GM18505 (cell line): ENCODE data around the gene ZC3H18.

ENCODE experiments used
- ATAC-seq: cut with Tn5 transposase; IDR thresholded peaks from one replicate; pipeline ENCODE4 v1.9.1; 2021; ENCODE audit not compliant: unreplicated experiment
- POLR2A ChIP-seq: IDR thresholded peaks from 4 replicates; pipeline ENCODE4 v1.6.1; 2011; ENCODE audit warnings: borderline replicate concordance; ENCODE audit not compliant: insufficient read depth, insufficient read length; ENCODE audit errors: extremely low read depth

The ZC3H18 gene

DNA sequence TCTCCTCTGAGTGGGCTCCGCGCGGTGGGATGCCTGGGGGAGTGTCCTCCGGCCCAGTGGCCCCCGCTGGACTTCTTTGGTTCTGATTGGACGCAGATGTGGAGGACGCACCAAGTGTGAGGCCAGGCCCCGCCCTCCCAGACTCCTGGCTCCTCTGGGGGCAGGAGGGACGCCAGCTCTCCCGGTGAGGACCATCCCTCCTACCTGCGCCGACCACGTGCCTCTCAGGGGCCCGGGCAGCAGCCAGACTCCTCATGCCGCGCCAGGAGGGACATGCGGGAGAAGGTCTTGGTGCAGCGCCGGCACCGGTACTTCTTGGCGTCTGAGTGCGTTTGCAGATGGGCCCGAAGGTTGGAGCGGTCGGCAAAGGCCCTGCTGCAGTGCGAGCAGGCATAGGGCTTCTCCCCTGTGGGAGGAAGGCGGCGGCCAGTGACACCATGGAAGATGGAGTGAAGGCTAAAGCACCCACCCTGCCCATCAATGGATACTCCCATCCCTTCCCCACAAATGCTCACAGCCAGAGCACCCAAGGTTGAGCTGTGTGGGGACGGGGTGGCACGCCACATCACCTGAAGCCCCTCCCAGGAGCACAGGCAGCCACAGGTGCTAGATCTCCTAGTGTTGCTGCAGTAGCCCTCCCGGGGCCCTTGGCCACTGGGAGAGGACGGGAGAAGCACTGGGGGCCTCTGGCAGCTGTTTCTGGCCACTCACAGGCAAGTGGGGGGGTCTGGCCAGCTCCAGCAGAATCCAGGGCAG lies 108.2 kb downstream of the ZC3H18 start:
- ATAC-seq: no peak
- TF ChIP-seq POLR2A: no peak

DNA sequence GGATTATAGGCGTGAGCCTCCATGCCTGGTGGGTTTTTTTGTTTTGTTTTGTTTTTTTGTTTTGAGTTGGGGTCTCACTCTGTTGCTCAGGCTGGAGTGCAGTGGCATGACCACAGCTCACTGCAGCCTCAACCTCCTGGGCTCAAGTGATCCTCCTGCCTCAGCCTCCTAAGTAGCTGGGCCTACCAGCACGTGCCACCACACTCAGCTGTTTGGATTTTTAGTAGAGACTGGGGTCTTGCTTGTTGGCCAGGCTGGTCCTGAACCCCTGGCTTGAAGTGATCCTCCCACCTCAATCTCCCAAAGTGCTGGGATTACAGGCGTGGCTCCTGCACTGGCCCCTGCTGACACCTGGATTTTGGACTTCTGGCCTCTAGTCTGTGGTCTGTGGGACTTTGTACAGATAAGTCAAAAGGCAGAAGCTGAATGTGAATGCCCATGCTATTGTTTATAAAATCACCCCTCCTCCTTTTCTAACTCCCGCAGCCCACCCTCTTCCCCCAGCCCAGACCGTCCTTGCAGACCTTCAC lies 110.4 kb downstream of the ZC3H18 start:
- no peak for TF ChIP-seq POLR2A
- ATAC-seq: no peak

DNA sequence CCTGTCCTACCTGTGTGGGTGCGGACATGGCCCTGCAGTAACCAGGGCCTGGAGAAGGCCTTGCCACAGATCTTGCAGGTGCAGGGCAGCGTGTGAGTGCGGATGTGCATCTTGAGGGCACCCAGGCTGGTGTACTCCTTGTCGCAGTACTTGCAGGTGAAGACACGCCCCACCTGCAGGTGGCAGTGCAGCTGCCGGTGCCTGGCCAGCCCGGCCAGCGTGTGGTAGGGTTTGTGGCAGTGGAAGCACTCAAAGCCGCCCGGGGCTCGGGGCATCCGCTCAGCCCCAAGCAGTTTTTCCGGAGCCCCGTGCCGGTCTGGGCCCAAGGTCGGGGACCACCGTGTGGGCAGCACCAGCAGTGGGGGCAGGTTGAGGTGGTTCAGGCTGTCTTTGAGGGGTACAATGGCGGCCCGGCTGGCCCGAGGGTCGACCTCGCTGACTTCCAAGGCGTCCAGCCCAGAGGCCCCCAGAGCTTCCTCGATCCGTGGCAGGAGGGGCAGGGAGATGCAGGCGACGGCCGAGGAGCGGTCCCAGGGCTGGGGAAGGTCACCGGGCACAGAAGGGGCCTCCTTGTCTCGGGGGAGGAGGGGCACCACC lies 111.0 kb downstream of the ZC3H18 start:
- TF ChIP-seq POLR2A: no peak
- no peak for ATAC-seq
